H7 (cell line): ENCODE measurements around the gene CLDN22. TPM values are rescaled to one million over a fixed set of nuclear protein-coding genes. Genes with fewer than 3 reads are reported as not detected.

Experiments
- DNase-seq: peaks from one replicate; pipeline ENCODE4 v3.0.0; 2012
- H3K27me3 ChIP-seq: 2 replicates; pipeline ENCODE4 v1.6.0; 2011; ENCODE audit warnings: mild to moderate bottlenecking, low read length; ENCODE audit not compliant: control insufficient read depth, insufficient read depth
- H3K36me3 ChIP-seq: replicated peaks from 2 replicates; pipeline ENCODE4 v1.5.1; 2011; ENCODE audit warnings: low read length; ENCODE audit not compliant: control insufficient read depth, insufficient read depth
- H3K4me3 ChIP-seq: 2 replicates; pipeline ENCODE4 v1.5.1; 2011; ENCODE audit warnings: low read depth, mild to moderate bottlenecking, control low read depth, low read length, moderate library complexity; ENCODE audit not compliant: insufficient read depth
- total RNA-seq: library from RNA; depleted of rRNA; stranded (reverse); fragments of >200 nt; shearing (Covaris generic); gene quantifications from 2 replicates; pipeline ENCODE4 v1.2.3, GENCODE V29; 2014; rRNA removed

The CLDN22 gene
- total RNA-seq, result not detected in 2 replicates

GRCh38 chr4:183320211-183321059 lies at the start of gene CLDN22:
Gene CLDN22, minus strand, starts transcription at chr4:183320276. Its CDS starts 58 bp downstream, at chr4:183320218.
- Histone ChIP-seq H3K27me3 (no peaks in the 10 kb centered on the region), H3K4me3 (no peak within 1 kb of the TSS), H3K36me3 (peaks cover 1% of the 10 kb centered on the region; the same call in 1 of the 2 replicates)
- DNase-seq, result no peak

DNA sequence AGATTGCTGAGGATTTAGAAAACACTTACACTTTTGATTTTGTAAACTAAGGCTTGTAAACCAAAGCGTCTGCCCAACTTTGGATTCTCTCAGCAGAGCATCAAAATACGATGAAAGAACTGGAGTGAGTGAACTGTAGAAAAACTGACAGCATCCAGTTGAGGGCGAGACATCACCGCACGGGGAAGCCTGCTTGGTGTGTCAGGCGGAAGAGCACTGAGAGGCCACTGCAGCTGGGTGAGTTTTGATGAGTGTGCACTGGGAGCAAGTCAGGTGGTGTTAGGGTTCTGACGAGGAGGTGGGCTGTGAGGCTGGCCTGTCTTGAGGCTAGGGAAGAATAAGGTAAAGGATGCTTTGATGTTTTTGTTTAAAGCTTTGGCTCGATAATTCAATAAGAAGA lies 49.0 kb upstream of the CLDN22 start:
- DNase-seq, result no peak
- H3K4me3 ChIP-seq, result no peak overlapping the region
- H3K27me3 ChIP-seq, result no peaks in the 10 kb centered on the region
- H3K36me3 ChIP-seq, result no peaks in the 10 kb centered on the region

GRCh38 chr4:183366206-183366835 lies 46.2 kb upstream of the CLDN22 start:
- H3K36me3 ChIP-seq, result no peaks in the 10 kb centered on the region
- H3K4me3 ChIP-seq, result no peak overlapping the region
- no peaks in the 10 kb centered on the region for H3K27me3 ChIP-seq
- no peak for DNase-seq

DNA sequence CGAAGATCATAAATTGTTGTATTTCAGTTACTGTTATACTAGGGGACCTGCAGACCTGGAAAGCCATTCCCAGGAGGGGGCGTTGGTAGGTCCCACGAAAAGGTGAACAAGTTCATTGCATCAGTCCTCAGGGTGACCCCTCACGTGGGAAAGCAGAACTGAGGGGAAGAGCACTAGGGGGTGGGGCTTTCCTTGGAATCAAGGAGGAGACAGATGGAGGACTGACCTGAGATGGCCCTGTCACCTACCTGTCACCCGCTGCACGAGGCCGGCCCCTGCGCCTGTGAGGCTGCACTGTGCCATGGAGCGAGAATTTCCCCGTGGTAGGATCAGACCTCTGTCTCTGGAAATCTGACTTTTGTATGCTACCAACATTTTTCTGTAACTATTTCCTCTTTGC lies 43.9 kb upstream of the CLDN22 start:
- Histone ChIP-seq H3K36me3 (no peaks in the 10 kb centered on the region), H3K27me3 (no peaks in the 10 kb centered on the region), H3K4me3 (no peak overlapping the region)
- no peak for DNase-seq

DNA sequence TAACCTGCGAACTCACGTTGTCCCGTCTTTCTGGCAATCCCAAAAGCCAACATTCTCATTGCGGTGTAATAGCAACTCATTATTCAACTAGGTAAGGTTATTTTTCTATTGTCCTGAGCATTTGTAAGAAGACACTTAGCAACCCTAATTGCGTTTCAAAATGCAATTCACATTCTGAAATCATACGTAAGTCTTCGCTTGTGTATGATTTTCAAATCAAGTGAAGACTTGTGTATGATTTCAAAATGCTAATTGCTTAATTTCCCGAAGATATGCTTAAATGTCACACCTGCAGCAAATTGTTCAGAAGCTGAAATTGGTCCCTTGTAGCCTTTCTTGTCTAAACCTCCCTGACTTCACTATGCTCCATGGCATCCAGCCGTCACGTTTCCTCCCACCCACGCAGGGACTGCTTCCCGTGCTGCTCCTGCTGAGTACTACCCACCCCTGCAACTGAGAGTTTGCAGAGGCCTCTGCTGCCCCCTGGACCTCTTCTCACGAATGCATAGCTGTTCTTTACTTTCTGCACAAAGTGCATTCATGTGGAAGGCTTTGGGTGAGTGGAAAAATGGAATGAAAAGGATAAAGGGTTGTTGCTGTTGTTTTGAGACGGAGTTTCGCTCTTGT lies 43.0 kb upstream of the CLDN22 start:
- H3K27me3 ChIP-seq, result no peaks in the 10 kb centered on the region
- DNase-seq, result peak; percentile 57

DNA sequence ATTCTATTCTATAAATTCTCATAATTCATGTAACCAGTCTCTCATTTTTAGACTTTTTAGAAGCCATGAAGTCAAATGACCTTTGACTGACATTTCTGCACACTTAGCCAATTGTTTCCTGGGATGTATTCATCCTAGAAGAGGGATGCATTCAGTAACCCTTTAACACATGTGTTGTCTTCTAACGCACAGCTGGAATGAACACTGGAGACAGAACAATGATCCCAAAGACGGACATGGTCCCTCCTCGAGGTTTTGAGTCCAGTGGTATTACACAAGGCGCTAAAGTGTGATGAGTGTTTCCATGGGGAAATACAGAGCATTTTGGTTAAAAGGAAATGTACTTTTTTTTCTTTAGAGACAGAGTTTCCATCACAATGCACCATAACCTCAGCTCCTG lies 42.0 kb upstream of the CLDN22 start:
- Histone ChIP-seq H3K27me3 (no peaks in the 10 kb centered on the region), H3K4me3 (no peak overlapping the region), H3K36me3 (no peaks in the 10 kb centered on the region)
- no peak for DNase-seq

More for the DNA sequence above, 43.0 kb upstream of the CLDN22 start:
- no peaks in the 10 kb centered on the region for H3K36me3 ChIP-seq
- no peak overlapping the region for H3K4me3 ChIP-seq

DNA sequence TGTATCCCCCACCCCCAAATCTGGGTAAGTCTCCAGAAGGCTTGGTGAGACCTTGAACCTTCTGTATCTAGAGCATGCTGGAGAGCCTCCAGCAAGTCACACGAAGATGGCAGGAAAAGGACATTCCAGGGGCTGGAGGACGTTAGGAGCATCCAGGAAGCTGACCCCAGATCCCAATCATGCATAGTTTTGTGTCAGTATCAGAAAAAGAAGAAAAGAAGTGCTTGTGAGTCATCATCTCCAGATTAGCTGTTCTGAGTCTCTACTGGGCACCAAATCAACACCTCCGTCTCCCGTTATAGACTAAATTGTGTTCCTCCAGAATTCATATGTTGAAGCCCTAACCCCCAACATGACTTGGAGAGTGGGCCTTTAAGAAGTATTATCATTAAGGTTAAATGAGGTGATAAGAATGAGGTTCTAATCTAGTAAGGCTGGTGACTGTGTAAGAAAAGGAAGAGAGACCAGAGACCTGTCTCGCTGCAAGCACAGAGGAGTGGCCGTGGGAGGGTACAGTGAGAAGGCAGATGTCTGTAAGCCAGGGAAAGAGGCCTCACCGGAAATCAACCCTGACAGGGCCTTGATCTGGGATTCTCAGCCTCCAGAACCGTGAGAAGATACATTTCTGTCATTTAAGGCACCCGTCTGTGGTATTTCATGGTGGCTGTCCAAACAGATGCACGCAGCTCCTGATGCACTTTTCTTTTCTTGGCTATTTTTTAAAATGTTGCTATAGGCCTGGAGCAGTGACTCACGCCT lies 40.3 kb upstream of the CLDN22 start:
- Histone ChIP-seq H3K27me3 (no peaks in the 10 kb centered on the region), H3K4me3 (no peak overlapping the region), H3K36me3 (no peaks in the 10 kb centered on the region)
- no peak for DNase-seq

- no peaks in the 10 kb centered on the region for H3K36me3 ChIP-seq
- no peak for DNase-seq
- no peak overlapping the region for H3K4me3 ChIP-seq
- H3K27me3 ChIP-seq, result no peaks in the 10 kb centered on the region
These were observed 38.2 kb upstream of the CLDN22 start for GRCh38 chr4:183358215-183358755.

- Histone ChIP-seq H3K4me3 (no peak overlapping the region), H3K27me3 (no peaks in the 10 kb centered on the region), H3K36me3 (no peaks in the 10 kb centered on the region)
- no peak for DNase-seq
These were observed 37.0 kb upstream of the CLDN22 start for GRCh38 chr4:183356931-183357675.

DNA sequence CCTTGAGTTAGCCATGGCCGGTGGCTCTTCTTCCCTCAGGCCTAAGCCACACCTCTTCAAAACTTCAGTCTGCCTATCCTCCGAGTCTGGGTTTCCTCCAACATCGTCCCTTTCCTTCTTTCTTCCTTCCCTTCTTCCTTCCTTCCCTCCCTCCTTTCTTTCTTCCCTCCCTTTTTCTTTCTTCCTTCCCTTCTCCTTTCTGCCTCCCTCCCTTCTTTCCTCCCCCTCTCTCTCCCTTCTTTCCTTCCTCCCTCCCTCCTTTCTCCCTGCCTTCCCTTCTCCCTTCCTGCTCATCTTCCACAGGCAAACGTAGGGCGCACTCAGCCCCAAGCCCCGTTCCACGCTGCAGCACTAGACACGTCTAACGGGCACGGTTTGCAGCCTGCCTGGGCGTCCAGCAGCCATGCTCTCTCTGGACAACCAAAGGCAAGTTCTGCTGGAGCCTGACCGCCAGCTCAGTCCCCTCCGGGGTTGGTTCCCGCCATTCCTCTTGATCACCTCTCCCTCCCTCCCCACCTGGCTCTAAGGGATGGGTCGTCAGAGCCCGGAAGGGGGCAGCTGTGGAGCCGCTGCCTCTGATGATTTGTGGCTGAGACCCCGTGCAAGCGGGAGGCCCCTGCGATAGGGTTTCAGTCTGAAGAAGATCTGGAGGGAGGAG lies 36.2 kb upstream of the CLDN22 start:
- Histone ChIP-seq H3K36me3 (no peaks in the 10 kb centered on the region), H3K4me3 (no peak overlapping the region), H3K27me3 (no peaks in the 10 kb centered on the region)
- DNase-seq, result no peak

- Histone ChIP-seq H3K27me3 (no peaks in the 10 kb centered on the region), H3K4me3 (no peak overlapping the region), H3K36me3 (no peaks in the 10 kb centered on the region)
- no peak for DNase-seq
These were observed 35.3 kb upstream of the CLDN22 start for GRCh38 chr4:183355405-183355804.

DNA sequence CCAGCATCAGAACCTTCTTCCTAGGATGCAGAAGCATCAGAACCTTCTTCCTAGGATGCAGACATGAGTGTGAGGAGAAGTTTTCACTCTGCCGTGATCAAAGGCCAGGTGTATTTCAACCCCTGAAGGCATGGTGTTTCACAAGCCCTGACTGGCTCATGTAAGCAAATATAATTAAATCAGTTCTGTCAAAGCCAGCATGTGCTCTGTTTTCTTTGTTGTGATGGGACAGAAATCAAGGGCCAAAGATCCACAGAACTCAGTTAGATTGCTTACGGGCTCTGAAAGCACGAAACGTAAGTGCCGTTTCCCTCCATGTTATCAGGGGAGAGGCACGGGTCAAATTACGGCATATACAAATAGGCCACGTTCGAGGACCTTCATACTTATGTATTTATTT lies 34.1 kb upstream of the CLDN22 start:
- no peaks in the 10 kb centered on the region for H3K36me3 ChIP-seq
- H3K4me3 ChIP-seq, result no peak overlapping the region
- H3K27me3 ChIP-seq, result no peaks in the 10 kb centered on the region
- DNase-seq, result no peak

- Histone ChIP-seq H3K4me3 (no peak overlapping the region), H3K36me3 (no peaks in the 10 kb centered on the region), H3K27me3 (no peaks in the 10 kb centered on the region)
- no peak for DNase-seq
These were observed 33.5 kb upstream of the CLDN22 start for GRCh38 chr4:183353557-183353956.
